ENCODE measurements around the gene CBX4.

Gene CBX4

DNA sequence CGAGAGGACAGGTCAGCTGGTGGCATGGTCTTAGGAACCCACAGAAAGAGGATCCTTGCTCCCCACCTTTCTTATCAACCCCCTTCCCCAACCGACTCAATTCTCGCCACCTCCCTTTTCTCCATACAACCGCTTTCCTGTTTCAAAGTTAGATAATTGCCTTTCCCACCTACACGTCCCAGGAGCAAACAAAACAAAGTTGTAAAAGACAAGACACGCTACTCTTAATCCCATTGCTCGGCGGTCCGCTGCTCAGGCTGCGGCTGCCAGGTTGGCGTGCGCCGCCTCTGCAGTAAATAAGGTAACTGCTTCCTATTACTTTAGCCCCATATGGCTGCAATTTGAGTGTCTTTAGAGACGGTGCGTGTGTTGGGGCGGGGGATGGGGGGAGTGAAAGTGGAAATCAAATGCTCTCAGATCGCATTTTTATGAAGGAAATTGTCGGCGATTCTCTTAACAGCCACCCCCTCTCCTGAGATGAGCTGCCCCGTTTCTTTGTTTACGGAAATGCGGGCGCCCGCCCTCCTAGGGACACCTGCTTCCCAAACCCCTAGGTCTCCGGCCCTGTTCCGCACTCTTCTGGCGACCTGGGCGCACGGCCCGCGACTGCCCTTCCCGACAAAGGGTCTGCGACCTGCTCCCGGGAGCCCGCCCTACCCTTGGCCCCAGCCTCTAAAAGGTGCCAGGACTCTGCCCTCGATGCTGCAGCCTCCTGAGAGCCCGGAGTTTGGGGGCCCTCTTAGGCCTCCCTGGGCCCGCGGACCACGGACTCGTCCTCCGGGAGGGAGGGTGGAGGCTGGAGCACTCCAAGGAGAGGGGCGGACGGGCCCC, 38.7 kb downstream of the CBX4 start:
- in situ Hi-C loops (cut with HindIII; ENCODE audit: low sequenced_read_pairs), result no loop called here
- peak overlapping the region; percentile 20 for H3K4me3 ChIP-seq (ENCODE audit: low read depth, low read length)
- DNase-seq (ENCODE audit: low read depth), result peak; percentile 55
- TF ChIP-seq, protein P1, sequence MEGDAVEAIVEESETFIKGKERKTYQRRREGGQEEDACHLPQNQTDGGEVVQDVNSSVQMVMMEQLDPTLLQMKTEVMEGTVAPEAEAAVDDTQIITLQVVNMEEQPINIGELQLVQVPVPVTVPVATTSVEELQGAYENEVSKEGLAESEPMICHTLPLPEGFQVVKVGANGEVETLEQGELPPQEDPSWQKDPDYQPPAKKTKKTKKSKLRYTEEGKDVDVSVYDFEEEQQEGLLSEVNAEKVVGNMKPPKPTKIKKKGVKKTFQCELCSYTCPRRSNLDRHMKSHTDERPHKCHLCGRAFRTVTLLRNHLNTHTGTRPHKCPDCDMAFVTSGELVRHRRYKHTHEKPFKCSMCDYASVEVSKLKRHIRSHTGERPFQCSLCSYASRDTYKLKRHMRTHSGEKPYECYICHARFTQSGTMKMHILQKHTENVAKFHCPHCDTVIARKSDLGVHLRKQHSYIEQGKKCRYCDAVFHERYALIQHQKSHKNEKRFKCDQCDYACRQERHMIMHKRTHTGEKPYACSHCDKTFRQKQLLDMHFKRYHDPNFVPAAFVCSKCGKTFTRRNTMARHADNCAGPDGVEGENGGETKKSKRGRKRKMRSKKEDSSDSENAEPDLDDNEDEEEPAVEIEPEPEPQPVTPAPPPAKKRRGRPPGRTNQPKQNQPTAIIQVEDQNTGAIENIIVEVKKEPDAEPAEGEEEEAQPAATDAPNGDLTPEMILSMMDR (IDR thresholded peaks at IDR 0.05; ENCODE audit: low read depth, low read length, missing control alignments), result no peak

DNA sequence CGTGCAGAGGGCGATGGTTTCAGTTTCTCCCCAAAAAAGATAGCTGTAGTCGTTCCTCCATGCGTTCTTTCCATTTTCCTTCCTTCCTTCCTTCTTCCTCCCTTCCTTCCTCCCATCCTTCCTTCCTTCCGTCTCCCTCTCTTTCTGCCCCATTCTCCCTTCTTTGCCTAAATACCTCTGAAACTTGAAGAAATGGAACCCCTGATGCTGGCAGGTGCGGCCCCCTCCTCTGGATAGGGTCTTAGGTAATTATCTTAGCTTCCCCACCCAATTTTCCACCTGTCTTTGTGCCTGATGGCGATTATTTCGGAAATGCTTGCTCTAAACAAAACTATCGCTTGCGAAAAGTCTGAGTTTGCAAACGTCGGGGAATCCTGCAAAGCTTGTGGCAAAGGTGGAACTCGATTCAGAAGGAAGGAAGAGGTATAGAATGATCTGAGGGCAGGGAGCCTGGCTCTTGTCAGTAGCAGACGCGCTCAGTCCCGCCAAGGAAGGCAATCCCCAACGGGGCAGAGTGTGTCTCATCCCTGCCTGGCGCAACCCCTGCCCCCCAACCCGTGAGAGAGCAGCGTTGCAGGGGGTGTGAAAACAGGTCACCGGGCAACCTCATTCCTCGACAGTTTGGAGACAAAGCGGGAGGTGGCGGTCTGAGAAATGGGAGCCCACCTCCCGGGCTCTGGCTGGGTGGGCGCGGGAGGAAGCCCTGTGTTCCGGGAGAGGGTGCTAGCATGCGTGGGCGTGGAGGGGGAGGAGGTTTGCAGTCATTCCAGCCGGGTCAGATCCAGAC, 39.5 kb downstream of the CBX4 start:
- TF ChIP-seq, protein P1 (IDR thresholded peaks at IDR 0.05; ENCODE audit: low read depth, low read length, missing control alignments), result no peak
- no peak for DNase-seq (ENCODE audit: low read depth)
- in situ Hi-C loops (cut with HindIII; ENCODE audit: low sequenced_read_pairs), result loop anchor here (5.0 kb wide), 1 partner anchor 178 kb away; no protein-coding TSS in a partner anchor
- H3K4me3 ChIP-seq (ENCODE audit: low read depth, low read length), result no peak overlapping the region

DNA sequence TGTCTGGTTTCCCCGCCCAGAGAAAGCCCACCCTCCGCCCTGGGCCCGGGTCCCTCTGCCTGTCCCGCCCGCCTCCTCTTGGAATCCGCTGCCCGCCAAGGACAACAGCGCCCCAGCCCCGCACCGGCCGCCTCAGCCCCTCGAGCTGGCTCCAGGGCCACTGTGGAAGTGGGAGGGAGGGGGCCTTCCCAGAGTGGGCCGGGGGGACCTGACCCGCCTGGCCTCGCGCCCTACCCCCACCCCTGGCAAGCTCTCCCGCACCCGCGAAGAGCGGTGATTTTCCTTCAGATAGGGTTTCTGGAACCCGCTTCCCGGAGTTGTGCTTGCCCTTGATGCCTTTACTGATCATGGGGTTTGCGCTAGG, 40.1 kb downstream of the CBX4 start:
- TF ChIP-seq, protein P1 (IDR thresholded peaks at IDR 0.05; ENCODE audit: low read depth, low read length, missing control alignments), result no peak
- in situ Hi-C loops (cut with HindIII; ENCODE audit: low sequenced_read_pairs), result loop anchor here (5.0 kb wide), 1 partner anchor 178 kb away; no protein-coding TSS in a partner anchor
- no peak overlapping the region for H3K4me3 ChIP-seq (ENCODE audit: low read depth, low read length)
- no peak for DNase-seq (ENCODE audit: low read depth)

DNA sequence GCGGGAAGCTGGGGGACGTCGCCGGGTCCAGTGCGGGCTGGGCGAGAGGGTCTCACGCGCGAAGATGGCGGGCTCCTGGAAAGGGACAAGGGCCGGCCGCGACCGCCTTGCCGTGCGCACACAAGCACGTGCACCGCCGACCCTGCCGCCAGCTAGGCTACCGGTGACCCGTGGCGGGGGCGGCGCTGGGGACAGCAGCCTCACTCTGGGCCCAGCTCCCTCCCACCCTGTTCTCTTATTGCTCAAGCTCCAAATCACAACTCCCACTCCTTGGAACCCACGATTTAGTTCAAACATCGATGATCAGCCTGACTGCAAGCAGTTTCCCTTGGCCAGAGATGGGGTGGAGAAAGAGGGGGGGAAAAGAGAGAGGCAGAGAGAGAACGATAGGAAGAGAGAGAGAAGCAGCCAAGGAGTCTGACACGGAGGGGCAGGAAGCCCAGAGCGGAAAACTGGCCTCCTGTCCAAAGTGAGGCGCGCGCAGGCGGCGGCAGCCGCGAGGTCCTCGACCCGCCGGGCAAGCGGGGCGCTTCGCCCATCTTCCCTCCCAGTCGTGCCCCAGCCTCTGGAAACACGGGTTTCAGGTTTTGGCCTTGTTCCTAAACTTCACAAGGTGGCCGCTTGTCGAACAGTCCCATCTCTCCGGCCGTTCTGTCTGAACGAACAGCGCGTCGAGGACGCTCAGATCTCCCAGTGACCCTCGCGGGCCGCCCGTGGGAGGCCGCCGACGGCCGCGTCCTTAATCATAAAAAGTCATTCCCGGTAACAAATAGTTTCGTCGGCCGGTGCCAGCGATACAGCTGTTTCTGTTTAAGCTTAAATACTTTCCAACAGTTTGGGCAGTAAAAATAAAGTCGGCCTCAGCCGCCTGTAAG, 40.7 kb downstream of the CBX4 start:
- TF ChIP-seq, protein P1 (IDR thresholded peaks at IDR 0.05; ENCODE audit: low read depth, low read length, missing control alignments), result no peak
- no peak for DNase-seq (ENCODE audit: low read depth)
- H3K4me3 ChIP-seq (ENCODE audit: low read depth, low read length), result peak overlapping the region; percentile 74
- in situ Hi-C loops (cut with HindIII; ENCODE audit: low sequenced_read_pairs), result loop anchor here (5.0 kb wide), 1 partner anchor 179 kb away; no protein-coding TSS in a partner anchor

DNA sequence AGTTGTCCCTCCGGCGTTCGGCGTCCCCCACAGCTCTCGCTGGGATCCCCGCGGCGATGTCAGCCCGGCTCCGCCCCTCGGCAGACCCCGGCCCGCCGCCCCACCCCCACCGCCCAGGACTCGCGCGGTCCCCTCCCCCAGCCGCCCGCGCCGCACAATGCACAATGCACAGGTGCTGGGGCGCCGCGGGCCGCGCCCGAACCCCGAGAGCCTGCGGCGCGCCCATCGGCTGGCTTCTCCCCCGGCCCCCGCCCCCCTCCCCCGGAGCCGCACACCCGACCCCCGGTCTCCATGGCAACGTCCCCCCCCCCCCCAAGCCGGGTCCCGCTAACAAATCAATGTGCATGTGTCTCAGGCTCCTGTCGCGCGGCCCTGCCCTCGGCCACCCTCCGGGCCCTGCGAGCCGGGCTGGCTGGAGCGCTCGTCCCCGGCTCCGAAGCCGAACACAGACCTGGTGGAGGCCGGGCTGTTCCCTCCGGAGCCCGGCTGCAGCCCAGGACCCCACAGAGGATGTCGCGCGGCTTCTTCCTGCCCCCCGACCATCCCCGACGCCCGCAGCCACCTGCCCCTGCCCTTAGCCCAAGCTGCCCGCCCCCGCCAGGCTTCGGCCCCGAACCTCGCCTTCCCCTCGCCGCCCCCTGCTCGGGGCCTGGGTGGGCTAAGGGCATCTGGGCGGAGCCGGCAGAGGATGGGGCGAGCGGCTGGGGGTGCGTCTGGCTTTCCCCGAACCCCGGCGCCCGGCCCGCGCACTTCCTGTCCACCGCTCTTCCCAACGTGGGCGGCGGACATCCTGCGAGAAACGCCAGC, 41.5 kb downstream of the CBX4 start:
- TF ChIP-seq, protein P1 (IDR thresholded peaks at IDR 0.05; ENCODE audit: low read depth, low read length, missing control alignments), result no peak
- in situ Hi-C loops (cut with HindIII; ENCODE audit: low sequenced_read_pairs), result loop anchor here (5.0 kb wide), 1 partner anchor 180 kb away; no protein-coding TSS in a partner anchor
- no peak for DNase-seq (ENCODE audit: low read depth)
- H3K4me3 ChIP-seq (ENCODE audit: low read depth, low read length), result peak overlapping the region; percentile 74
